Measurements from ENCODE around the gene PRPS1. TPM values are rescaled to one million over a fixed set of nuclear protein-coding genes. Genes with fewer than 3 reads are reported as not detected.

The PRPS1 gene
- total and polyA plus RNA-seq, 9 of the 15 experiments (the other 6 are each of a cell fraction or from before 2014, with no cell fraction given) = 47.8 to 175 (median 79.6) TPM

- TF ChIP-seq, protein P1, sequence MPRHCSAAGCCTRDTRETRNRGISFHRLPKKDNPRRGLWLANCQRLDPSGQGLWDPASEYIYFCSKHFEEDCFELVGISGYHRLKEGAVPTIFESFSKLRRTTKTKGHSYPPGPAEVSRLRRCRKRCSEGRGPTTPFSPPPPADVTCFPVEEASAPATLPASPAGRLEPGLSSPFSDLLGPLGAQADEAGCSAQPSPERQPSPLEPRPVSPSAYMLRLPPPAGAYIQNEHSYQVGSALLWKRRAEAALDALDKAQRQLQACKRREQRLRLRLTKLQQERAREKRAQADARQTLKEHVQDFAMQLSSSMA (CRISPR knock-in tag; IDR thresholded peaks at IDR 0.05) = no peak
- TF ChIP-seq ZBED1 (IDR thresholded peaks at IDR 0.05) = no peak
- peak; percentile 97 for TF ChIP-seq FOXP4 (CRISPR knock-in tag; IDR thresholded peaks at IDR 0.05; ENCODE audit: borderline replicate concordance)
- peak; percentile 59 for TF ChIP-seq POLR2B (IDR thresholded peaks at IDR 0.05; ENCODE audit: low read depth, partially characterized antibody)
- no peak for TF ChIP-seq NR0B1 (IDR thresholded peaks at IDR 0.05; ENCODE audit: partially characterized antibody)
- TF ChIP-seq, protein P2, sequence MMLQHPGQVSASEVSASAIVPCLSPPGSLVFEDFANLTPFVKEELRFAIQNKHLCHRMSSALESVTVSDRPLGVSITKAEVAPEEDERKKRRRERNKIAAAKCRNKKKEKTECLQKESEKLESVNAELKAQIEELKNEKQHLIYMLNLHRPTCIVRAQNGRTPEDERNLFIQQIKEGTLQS (IDR thresholded peaks at IDR 0.05) = no peak
- TF ChIP-seq, protein P2 (CRISPR knock-in tag; conservative IDR thresholded peaks at IDR 0.05) = no peak
- TF ChIP-seq, protein P3, sequence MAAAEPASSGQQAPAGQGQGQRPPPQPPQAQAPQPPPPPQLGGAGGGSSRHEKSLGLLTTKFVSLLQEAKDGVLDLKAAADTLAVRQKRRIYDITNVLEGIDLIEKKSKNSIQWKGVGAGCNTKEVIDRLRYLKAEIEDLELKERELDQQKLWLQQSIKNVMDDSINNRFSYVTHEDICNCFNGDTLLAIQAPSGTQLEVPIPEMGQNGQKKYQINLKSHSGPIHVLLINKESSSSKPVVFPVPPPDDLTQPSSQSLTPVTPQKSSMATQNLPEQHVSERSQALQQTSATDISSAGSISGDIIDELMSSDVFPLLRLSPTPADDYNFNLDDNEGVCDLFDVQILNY (CRISPR knock-in tag; IDR thresholded peaks at IDR 0.05) = peak; percentile 60; the same call in 1 of the 2 replicates
- TF ChIP-seq, protein P4, sequence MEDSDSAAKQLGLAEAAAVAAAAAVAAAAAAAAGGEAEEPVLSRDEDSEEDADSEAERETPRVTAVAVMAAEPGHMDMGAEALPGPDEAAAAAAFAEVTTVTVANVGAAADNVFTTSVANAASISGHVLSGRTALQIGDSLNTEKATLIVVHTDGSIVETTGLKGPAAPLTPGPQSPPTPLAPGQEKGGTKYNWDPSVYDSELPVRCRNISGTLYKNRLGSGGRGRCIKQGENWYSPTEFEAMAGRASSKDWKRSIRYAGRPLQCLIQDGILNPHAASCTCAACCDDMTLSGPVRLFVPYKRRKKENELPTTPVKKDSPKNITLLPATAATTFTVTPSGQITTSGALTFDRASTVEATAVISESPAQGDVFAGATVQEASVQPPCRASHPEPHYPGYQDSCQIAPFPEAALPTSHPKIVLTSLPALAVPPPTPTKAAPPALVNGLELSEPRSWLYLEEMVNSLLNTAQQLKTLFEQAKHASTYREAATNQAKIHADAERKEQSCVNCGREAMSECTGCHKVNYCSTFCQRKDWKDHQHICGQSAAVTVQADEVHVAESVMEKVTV (CRISPR knock-in tag; IDR thresholded peaks at IDR 0.05) = no peak
- no peak; the same call in 1 of the 2 replicates for TF ChIP-seq GATAD2A (IDR thresholded peaks at IDR 0.05)
- TF ChIP-seq NFYB (IDR thresholded peaks at IDR 0.05; ENCODE audit: extremely low read depth, insufficient read length) = no peak
- no peak for TF ChIP-seq XRCC5 (IDR thresholded peaks at IDR 0.05; ENCODE audit: low read depth, low read length)
- TF ChIP-seq, protein P5, sequence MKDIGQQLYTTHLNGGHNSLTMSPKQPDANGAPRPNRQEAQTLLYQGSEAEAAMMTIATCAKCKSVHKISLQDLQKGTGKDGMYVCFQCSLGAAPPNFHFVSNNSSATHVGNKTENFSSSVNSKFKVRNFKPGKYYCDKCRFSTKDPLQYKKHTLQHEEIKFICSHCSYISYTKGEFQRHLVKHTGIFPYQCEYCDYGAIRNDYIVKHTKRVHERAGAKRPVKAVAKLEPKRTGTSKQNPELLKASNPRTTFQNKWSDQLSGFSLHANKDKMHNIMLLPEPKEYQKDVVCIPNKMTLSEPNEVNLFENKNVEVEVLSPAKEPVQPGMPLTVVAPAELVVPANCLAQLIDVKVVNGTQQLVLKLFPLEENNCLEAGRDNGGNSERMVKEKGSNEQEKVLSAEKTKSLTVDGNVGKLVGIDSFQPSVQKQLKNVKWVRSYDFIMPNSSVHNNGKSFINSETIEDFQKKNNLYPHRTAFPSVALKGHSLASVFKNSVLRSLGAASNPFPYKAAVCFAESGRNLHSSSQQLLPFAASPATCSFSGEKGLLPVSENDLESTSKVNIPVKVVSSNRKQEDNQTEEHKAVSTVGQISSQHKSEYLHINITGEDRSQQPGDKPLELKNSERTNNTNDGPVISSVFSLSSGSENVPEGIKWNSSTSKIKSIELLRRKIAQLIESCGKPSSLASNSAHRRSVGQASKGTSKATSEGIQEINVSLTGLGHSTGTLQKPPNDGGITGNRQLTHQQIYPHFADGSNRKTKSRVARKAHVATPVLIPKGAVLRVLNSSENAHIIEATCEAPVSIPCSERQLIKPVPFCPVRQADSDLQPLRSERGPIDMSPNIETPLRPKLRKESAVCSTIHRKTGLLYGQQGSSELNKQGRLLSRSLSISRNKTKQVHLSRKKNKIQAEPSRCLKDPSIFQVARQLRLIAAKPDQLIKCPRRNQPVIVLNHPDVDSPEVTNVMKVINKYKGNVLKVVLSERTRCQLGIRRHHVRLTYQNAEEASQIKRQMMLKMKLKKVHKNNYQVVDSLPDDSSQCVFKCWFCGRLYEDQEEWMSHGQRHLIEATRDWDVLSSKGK (CRISPR knock-in tag; IDR thresholded peaks at IDR 0.05) = no peak
- no peak for TF ChIP-seq ZNF175 (CRISPR knock-in tag; IDR thresholded peaks at IDR 0.05; ENCODE audit: low read depth)
- no peak for TF ChIP-seq HMG20A (CRISPR knock-in tag; conservative IDR thresholded peaks at IDR 0.05)
Observed at GRCh38 chrX:107676559-107677378, 48.5 kb downstream of the PRPS1 start (continued).
